Omental fat pad (tissue), 4 donors: ENCODE data around the gene FNDC1. TPM values are rescaled to one million over a fixed set of nuclear protein-coding genes. Genes with fewer than 3 reads are reported as not detected.

Source experiments
- ATAC-seq: fragments of 150-250 bp; one replicate; pipeline ENCODE4 v1.9.1; 2016; ENCODE audit warnings: mild to moderate bottlenecking, moderate library complexity; ENCODE audit not compliant: low FRiP score
- DNase-seq: peaks from one replicate; pipeline ENCODE4 v3.0.0-alpha.2; 2019; ENCODE audit warnings: low spot score
- CTCF ChIP-seq, 3 donors: fragments of 450-650 bp; IDR thresholded peaks; one replicate each; pipeline ENCODE4 v1.5.1; 2016 to 2017; ENCODE audit warnings: antibody characterized with exemption in 3 of 3, mild to moderate bottlenecking in 3 of 3, moderate library complexity in 2 of 3
- total RNA-seq, 4 donors: library from RNA; depleted of rRNA; stranded (reverse); fragments of >200 nt; gene quantifications; one replicate each; pipeline ENCODE4 v1.1.0, GENCODE V29; 2016

The FNDC1 gene
- total RNA-seq, 4 donors from 2014 or later, result 0.12 to 0.47 (median 0.28) TPM; not detected in 1

GRCh38 chr6:159137676-159138075, 31.5 kb upstream of the FNDC1 start:
- ATAC-seq, result no peak
- DNase-seq, result no peak
- no peak for TF ChIP-seq CTCF (IDR thresholded peaks at IDR 0.05)

- ATAC-seq (no peak), DNase-seq (no peak)
- TF ChIP-seq CTCF (IDR thresholded peaks at IDR 0.05), result no peak
Observed at GRCh38 chr6:159142531-159142930, 26.7 kb upstream of the FNDC1 start.

- TF ChIP-seq CTCF (IDR thresholded peaks at IDR 0.05), result no peak
- no peak for DNase-seq
- no peak for ATAC-seq
Observed at GRCh38 chr6:159148641-159149040, 20.6 kb upstream of the FNDC1 start.

- no peak for DNase-seq
- no peak for TF ChIP-seq CTCF (IDR thresholded peaks at IDR 0.05)
Observed at GRCh38 chr6:159149641-159150040, 19.6 kb upstream of the FNDC1 start.

GRCh38 chr6:159151266-159151855, 17.8 kb upstream of the FNDC1 start:
- ATAC-seq, result no peak
- no peak for DNase-seq
- no peak for TF ChIP-seq CTCF (IDR thresholded peaks at IDR 0.05)

More at GRCh38 chr6:159149641-159150040, 19.6 kb upstream of the FNDC1 start:
- ATAC-seq, result no peak

- TF ChIP-seq CTCF (IDR thresholded peaks at IDR 0.05), result no peak
- ATAC-seq (no peak), DNase-seq (no peak)
Observed at GRCh38 chr6:159152041-159152440, 17.2 kb upstream of the FNDC1 start.

- ATAC-seq (no peak), DNase-seq (no peak)
- TF ChIP-seq CTCF (IDR thresholded peaks at IDR 0.05), result no peak
Observed at GRCh38 chr6:159152782-159153181, 16.4 kb upstream of the FNDC1 start.
